Iris pigment epithelial cell (primary cell): ENCODE results near the gene LRP1B.
A peak's percentile ranks its signal among the peaks of the same experiment; 100 is the strongest.

Experiments used
- DNase-seq: peaks from one replicate; pipeline ENCODE4 v3.0.0-alpha.2; 2011; ENCODE audit warnings: low read depth

The LRP1B gene

DNA sequence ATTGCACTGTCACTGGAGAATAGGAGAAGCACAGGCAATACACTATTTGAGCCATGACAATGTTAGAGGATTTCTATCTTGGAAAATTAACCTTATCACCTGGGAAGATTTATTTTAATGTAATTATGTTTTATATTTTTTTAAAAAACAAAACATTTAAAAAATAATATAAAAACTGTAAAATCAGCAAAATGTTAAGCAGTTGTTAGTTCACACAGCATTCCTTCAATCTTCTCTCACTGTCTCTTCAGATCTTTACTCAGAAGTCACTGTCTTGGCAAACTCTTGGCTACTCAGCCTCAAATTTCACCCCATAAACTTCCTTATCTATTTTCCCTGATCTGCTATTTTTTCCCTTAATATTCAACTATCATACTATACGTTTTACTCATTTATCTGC, 1322.6 kb downstream of the LRP1B start:
- DNase-seq: no peak

DNA sequence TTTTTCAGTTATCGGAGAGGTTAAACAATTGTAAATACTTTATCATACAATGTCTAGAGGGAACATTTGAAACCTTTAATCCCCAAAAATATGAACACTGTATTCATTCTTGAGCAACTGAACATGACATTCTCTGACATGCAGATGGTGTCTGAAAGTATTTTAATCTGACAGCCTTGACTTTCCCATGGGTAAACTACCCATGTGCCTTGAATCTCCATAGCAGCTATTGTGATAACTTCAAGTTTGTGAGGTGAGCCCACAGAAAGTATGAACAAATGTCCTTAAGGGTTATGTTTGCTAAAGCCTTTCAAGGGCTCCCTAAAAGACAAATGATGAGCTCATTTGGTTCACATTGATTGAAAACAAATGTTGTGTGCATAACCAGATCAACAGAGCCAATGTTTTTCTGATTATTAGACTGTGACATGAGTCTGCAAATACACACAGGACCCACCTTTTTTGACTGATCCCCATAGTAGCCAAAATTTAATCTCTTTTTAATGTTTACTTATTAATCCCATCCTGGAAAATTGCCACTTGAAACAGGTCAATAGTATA, 1326.0 kb downstream of the LRP1B start:
- peak; percentile 5 for DNase-seq

DNA sequence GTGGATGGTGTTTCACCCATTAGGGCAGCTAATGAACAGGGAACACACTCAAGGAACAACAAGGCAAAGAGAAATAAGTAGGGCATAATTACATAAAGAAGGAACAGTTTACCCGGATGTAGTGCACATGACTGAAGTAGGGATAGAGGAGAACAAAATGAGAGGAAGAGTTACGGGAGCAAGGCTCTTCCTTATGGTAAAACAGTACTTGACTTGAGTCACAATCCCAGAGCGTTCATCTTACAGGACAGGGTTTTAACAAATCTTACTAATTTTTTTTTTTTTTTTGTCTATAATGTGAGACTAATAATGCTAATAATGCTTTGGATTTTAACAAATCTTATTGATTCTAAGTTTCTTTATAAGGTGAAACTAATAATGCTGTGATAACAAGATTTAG, 1329.5 kb downstream of the LRP1B start:
- DNase-seq: no peak

DNA sequence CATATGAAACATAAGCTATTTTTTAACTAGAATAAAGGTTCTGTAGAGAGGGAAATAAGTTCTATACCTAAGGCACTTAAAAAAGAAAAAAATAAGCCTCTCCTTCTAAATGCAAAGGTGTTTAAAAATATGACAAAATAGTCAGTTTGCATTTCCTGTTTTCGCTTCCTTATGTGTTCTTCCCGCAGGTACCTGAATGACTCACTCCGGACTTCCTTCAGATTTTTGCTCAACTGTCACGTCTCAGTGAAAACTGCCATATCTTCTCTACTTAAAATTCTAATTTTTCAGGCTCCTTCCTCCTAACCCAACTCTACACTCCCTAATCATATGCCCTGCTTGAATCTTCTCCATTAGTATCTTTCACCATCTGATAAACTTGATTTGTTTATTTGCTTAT, 1333.1 kb downstream of the LRP1B start:
- DNase-seq: no peak

DNA sequence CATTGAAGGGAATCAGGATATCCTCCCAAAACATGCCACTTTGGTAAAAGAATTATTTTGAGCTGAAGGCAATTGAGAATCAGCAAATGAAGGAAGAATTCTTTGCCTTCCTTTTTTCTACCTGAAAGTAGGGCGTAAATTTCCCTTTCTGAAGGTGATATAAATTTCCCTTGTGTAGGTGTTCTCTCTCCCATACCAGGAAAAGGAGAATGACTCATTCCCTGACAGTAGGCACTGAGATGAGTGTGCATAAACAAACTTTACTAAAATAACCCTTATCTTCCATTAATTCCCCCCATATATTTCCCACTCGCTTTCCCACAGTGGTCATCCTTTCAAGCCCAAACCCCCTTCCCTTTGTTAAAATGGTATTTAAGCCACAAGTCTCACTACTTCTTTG, 1339.0 kb downstream of the LRP1B start:
- peak; percentile 5 for DNase-seq

DNA sequence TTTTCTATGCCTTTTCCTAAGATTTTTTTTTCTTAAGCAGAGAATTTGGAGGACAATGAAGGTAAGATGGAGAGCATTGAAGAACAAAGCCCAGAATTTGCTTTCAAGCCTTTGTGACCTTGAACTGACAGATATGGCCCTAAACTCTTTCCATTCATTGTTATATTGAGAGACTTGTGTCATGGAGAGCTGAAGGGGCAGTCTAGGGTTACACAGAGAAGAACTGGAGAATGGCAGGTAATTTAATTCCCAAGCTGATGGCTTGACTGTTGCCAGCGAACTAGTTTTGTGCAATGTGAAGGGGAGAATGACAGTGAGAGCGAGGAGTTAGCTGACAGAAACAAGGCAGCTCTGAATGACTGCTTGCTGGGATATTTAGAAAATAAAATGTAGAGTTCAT, 1344.2 kb downstream of the LRP1B start:
- DNase-seq: no peak

DNA sequence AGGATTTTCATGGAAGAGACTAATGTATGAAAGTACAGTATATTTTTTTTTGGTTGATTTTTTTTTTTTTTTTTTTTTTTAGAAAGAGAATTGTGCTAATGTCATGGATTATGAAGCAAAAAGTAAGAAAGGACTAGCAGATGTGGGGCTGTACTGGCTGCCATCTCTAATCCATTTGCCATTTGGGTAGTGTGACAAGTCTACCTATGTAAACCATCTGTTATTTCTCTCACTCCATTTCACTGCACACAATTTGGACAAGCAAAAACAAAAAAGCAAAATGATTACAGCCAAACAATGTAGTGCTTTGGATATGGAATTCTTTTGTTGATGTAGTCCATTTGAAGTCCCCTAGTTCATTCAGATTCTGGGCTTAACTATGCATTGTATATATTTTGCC, 1355.4 kb downstream of the LRP1B start:
- DNase-seq: no peak

DNA sequence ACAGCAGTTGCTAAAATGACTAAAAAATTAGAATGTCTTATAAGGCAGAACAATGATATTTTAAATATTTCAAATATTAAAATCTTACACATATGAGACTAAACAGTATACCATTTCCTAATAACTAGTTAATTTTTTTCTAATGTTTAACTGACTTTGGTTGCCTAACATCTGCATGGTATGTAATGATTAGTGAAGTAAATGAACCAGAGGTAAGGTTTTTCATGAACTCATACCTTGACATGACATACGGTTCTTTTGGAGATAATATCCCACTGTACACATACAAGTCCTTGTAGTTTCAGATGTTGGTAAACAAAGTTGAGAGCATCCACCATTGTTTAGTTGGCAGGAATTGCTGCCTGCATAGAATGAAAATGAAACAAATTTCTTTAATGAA, 1360.2 kb downstream of the LRP1B start:
- no peak for DNase-seq

DNA sequence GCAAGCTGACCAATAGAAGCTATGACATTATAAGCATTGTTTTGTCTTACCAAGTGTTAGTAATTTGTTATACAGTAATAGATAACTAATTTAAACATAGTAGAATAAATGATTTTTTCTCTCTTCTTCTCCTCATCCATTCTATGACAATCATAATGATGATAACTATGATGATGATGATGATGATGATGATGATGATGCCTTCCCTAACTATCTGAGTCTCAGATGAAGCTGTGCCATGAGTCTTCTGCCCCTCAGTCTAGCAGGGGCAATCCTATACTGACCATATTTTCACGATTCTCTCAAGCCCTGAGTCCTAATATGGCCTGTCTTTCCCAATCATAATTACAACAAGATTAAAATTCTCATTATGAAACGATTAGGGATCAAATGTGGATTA, 1369.0 kb downstream of the LRP1B start:
- DNase-seq: no peak

DNA sequence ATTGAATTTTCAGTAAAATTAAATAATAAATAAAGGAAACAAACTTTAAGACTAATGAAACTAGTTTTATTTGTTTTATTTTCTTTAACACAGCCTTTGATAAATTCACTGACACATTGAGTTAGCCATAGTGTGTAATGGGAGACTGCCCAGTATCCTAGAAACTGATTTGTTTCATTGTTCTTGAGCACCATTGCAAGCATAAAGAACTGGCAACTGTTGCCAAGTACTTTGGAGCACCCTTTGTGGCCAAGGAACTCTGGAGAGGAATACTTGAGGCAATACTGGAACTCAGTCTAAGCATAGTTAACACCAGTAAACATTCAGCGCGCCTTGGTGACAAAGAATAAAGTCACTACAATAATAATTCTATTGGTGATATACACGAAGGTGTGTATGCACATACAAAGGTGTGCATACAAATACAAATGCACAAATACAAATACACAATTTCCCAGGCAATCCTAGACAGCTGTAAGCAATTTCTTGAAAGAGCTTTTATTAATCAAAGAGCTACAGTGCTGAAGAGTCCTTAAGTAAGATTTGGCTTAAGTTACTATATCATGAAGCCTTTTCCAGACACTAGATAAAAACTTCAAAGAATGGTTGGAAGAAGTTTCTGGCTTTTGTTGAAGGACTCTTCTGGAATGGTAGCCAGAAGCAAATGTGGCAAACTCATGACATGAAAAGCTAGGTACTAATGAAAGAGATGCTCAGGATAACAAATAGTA, 1371.2 kb downstream of the LRP1B start:
- DNase-seq: no peak

DNA sequence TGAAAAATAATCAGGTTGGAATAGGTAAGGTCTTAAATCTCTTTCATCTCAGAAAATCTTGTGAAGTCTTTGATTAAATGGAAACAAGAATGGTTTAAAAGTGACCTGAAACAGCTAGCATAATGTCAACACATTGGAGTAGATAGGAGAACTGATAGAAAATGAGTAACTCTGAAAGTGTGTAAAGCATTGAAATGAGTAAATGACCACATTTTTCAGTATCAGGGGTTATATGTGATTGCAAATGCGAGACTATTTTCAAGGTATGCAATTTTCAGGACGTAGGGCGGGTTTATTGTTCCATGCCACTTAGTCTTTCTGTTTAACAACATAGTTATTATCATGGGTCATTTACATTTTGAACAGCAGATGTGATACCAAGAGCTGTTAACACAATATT, 1383.2 kb downstream of the LRP1B start:
- no peak for DNase-seq

DNA sequence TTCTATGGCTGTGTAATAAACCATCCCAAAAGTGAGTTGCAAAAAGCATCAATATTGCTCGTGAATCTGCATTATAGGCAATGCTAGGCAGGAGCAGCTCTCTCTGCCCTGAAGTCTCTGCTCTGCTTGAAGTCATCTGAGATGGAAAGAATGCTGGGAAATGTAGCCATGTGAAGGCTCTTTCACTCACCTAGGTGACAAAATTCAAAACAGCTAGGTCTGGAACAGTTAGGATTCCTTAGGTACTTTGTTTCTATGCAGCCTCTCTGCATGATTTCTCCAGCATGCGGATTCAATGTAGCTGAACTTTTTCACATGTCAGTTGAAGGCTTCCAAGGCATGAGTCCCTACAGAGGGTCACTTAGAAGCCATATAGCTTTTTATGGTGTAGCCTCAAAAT, 1383.7 kb downstream of the LRP1B start:
- DNase-seq: no peak

DNA sequence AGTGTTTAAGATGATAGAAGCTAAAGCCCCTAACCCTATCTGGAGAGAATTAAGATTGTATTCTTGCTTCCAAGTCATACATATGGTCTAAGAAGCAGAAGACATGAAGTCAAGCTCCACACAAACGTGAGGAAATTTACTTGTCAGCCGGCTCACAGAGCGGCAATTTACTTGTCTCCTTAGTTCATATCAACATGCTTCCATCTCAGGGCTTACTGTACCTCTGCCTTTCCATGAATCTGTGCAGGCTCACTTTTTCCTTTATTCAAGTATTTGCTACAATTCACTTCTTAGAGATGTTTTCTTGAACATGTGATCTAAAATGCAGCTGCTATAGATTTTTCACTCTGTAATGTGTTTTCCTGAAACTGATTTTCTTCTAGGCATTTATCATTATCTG, 1386.4 kb downstream of the LRP1B start:
- DNase-seq: no peak

DNA sequence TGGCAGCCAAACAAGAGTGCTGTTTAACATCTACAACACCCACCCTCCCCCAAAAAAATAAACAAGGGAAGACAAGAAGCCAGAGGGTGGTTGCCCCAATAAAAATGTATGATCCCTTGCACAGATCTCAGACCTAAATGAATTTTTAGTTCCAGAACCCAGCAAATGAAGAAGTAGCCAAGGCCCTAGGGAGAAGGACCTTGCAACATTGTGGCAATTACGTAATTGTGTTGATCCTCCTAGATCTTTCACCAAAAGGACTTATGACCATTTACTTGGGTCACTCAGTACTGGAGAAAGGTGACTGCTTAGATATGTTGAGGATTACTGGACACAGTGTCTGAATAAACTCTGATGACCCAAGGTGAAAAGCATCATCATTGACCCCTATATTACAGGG, 1393.8 kb downstream of the LRP1B start:
- DNase-seq: no peak

DNA sequence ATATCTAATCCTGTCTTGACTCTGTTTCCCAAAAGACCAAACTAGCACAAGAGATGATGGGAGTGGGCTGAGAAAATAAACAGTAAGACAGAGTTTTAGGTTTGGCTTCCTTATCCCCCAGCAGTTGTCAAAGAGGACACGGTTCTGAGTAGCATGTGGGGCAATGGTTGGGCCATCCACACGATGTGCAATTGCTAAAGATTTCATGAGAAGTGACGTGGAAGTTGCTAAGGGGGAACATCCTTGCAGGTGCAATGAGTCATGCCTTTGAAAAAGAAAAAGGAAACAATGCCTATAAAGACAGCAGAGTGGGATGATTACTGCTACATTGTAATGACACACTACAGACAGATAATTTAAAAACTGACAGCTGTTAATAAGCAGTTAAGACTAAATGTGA, 1395.8 kb downstream of the LRP1B start:
- DNase-seq: no peak

DNA sequence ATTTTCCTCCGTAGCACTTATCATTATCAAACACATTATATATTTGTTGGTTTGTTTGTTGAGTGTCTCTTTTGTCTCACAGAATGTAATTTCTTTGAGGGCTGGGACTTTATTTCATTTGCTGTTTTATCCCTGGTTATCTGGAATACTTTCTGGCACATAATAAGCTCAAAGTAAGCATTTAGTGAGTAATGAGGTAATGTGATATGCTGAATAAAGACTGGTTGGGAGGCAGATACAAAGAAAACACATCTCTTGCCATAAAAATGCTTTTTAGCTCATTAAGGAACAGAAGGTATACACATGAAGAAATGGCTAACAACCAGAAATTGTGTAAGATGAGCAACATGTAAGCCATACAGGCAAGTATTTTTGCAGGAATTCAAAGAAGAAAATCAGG, 1411.8 kb downstream of the LRP1B start:
- DNase-seq: no peak

DNA sequence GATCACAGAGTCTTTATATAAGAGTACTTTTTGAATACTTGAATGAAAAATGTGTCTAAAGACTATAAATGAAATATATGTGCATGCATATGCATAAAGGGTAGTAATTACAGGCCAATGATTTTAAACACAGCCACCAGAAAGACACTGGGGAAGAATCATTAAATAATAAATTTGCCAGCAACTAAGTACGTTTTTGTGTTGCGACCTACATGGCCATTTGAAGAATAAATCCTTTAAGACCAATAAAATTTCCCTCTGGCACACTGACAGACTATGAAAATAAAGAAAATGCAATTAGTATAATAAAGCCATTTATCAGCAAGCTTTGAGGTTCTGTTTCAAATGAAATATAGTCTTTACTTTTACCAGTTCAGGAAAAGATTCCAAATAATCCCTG, 1413.3 kb downstream of the LRP1B start:
- DNase-seq: no peak

DNA sequence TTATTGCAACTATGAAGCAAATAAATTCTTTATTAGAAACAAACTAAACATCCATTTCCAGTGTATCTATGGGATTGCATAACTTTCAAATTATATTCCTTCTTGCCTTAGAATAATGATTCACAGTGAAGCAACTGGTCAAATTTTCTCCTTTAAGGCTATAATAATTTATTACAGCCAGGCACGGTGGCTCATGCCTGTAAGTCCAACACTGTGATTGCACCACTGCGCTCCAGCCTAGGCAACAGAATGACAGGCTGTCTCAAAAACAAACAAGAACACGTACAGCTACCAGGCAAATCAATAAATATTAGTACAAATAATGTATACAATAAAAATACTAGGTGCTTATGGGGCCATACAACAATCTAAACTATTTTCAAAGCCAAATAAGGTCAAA, 1416.2 kb downstream of the LRP1B start:
- peak; percentile 29 for DNase-seq

DNA sequence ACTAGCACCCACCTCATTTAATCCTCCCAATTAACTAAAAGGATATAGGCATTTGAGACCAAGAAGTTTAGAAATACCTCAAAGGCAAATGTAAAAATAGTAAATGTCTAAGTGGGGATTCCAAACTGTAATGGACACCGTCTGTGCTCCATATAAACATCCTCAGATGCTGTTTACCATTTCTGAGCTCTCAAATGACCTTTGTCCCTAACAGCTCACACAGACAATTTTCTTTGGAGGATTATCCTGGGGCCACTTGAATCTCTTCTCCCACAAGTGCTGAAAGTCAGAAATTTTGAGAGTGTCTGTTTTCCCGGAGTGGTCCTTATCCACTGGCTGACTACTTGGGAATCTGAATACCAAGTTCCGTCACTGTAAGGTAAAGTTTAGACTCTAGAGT, 1418.9 kb downstream of the LRP1B start:
- DNase-seq: no peak

DNA sequence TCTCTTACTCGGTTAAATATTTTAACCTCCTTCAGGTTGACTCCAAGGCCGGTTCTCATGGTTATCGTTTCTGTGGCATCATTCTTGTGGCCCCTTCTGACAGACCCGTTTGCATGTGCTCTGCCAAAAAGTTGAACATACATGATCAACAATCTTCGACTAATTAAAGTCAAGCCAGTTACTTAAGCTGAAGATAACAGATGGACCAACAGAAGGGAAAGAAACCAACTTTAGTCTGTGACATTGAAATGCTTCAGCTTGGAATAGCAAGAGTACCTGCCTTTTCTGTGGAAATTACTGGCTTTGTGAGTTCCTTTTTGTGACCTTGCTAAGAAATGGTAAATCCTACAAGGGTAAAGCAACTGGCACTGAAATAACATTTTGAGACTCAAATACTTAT, 1429.1 kb downstream of the LRP1B start:
- DNase-seq: no peak

DNA sequence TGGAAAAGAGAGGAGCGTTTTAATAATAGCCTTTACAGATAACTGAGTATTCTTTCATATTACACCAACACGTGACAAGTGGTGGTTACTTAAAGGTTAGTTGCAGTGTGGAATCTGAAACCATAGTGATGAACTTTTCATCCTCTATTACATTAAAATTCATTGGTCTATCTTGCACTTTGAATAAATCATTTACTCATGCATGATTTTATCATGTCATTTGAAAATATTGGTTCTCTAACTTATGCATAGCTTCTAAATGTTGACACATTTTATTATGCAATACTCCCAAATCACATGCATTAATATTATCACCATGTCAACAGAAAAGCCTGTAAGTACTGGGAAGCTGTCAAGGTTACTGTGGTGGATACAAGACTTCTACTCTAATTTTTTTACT, 1432.2 kb downstream of the LRP1B start:
- DNase-seq: peak; percentile 43

DNA sequence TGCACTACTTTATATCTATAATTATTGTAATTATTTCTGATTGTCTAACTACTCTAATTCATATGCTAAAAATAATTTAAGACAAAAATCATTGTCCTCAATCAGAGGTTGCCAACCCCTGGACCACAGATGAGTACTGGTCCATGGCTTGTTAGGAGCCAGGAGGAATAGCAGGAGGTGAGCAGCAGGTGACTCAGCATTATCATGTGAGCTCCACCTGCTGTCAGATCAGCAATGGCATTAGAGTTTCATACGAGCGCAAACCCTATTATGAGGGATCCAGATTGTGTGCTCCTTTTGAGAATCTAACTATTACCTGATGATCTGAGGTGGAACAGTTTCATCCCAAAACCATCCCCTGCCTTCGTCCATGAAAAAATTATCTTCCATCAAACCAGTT, 1434.4 kb downstream of the LRP1B start:
- no peak for DNase-seq

DNA sequence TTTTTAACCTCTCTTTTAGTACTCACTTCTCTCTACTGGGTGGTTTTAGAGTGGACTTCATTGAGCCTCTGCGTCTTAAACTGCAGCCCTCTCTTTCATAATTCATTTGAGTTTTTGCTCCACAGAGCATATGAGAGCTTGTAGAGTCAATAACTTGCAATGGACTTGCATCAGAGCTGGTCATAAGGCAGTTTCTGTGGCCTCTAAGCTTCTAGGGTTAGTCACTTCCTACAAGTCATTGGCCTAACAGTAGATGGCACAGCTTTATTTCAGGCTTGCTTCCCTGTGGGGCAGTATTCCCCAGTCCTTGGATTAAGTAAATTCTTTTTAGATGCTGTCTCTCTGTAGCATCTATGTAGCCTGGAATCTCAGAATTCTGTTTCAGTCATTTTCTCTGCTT, 1435.7 kb downstream of the LRP1B start:
- DNase-seq: peak; percentile 78

DNA sequence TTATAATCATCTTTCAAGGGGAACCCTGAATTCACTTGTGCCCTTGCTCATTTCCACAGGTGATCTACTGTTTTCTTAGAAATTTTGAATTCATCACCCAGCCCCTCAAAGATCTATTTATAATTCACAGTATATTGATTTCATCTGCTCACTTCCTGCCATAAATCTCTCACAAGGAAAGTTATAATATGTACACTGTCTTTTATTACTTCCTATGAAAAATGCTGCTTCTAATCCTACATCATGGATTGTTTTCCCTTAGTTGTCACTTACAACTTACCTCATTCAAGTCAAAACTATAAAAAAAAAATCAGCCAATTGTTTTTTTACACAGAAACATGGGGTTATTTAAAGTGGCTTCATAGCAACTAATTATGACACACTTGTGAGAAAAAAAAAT, 1443.0 kb downstream of the LRP1B start:
- no peak for DNase-seq
